A673 (cell line): Measurements from ENCODE around the gene GJB4. TPM values are rescaled to one million over a fixed set of nuclear protein-coding genes. Genes with fewer than 3 reads are reported as not detected.
A peak's percentile ranks its signal among the peaks of the same experiment; 100 is the strongest.

Experiments
- BruUV-seq: library from RNA; stranded (reverse); fragments of 400-500 nt; replicated peaks from 2 replicates; lab custom pipeline; 2021; lab: Mats Ljungman, UMichigan
- CTCF ChIA-PET: fragments of 300-600 bp; sonication (Branson Sonifier 250); formaldehyde crosslinking; loops from one replicate; lab custom pipeline; 2022; ENCODE audit warnings: antibody characterized with exemption; lab: Charles Lee
- POLR2A ChIA-PET: fragments of 300-600 bp; sonication (Branson Sonifier 250); formaldehyde crosslinking; loops from one replicate; lab custom pipeline; 2022; ENCODE audit warnings: antibody characterized with exemption; ENCODE audit not compliant: low non-redundant PET; lab: Charles Lee
- DNase-seq: peaks from one replicate; pipeline ENCODE4 v3.0.0-alpha.2; 2015; ENCODE audit warnings: low spot score
- H3K27ac ChIP-seq: fragments of 200-600 bp; sonication (generic); 2 replicates; pipeline ENCODE4 v1.5.1; 2016; ENCODE audit warnings: mixed run types, low read depth, mild to moderate bottlenecking, mixed read lengths, antibody characterized with exemption, low read length; ENCODE audit not compliant: poor library complexity, severe bottlenecking
- H3K27me3 ChIP-seq: fragments of 200-600 bp; sonication (generic); replicated peaks from 2 replicates; pipeline ENCODE4 v1.6.1; 2017; ENCODE audit warnings: mixed run types, low read depth, mild to moderate bottlenecking, mixed read lengths, antibody characterized with exemption, low read length; ENCODE audit not compliant: insufficient read depth, poor library complexity
- H3K36me3 ChIP-seq: fragments of 200-600 bp; sonication (generic); 2 replicates; pipeline ENCODE4 v1.6.1; 2016; ENCODE audit warnings: mixed run types, mild to moderate bottlenecking, mixed read lengths, antibody characterized with exemption, low read length; ENCODE audit not compliant: insufficient read depth, poor library complexity, severe bottlenecking
- H3K4me1 ChIP-seq: fragments of 200-600 bp; sonication (generic); 2 replicates; pipeline ENCODE4 v1.6.1; 2017; ENCODE audit warnings: mixed run types, mild to moderate bottlenecking, mixed read lengths, antibody characterized with exemption, low read length; ENCODE audit not compliant: insufficient read depth, poor library complexity, severe bottlenecking
- H3K4me3 ChIP-seq: fragments of 200-600 bp; sonication (generic); 2 replicates; pipeline ENCODE4 v1.5.1; 2016; ENCODE audit warnings: low read depth, mixed run types, mild to moderate bottlenecking, mixed read lengths, low read length; ENCODE audit not compliant: poor library complexity, severe bottlenecking
- H3K9me3 ChIP-seq: fragments of 200-600 bp; sonication (generic); 2 replicates; pipeline ENCODE4 v1.6.1; 2016; ENCODE audit warnings: mixed run types, low read depth, mild to moderate bottlenecking, mixed read lengths, antibody characterized with exemption, low read length; ENCODE audit not compliant: poor library complexity, severe bottlenecking
- EZH2 ChIP-seq: fragments of 200-600 bp; sonication (generic); IDR thresholded peaks from 2 replicates; pipeline ENCODE4 v1.6.1; 2017; ENCODE audit warnings: borderline replicate concordance, low read depth, mild to moderate bottlenecking, mixed read lengths, antibody characterized with exemption, low read length; ENCODE audit not compliant: poor library complexity, severe bottlenecking
- intact Hi-C: fragments of 100-400 bp; cut with micrococcal nuclease; formaldehyde crosslinking; loops from one replicate; pipeline ENCODE4 v1.10.0; 2022; ENCODE audit not compliant: unreplicated experiment
- total RNA-seq: library from RNA; stranded (reverse); gene quantifications from 2 replicates; pipeline ENCODE4 v1.2.3, GENCODE V29; 2021
- TF ChIP-seq, protein P1 (sequence below): fragments of 300-800, 200-600 bp; sonication (generic); conservative IDR thresholded peaks from 2 replicates; pipeline ENCODE4 v1.5.1; 2017; ENCODE audit warnings: low read depth, mild to moderate bottlenecking, antibody characterized with exemption, low read length, moderate library complexity, mixed read lengths

GJB4 gene
- total RNA-seq, 1 experiment from 2014 or later = not detected

DNA sequence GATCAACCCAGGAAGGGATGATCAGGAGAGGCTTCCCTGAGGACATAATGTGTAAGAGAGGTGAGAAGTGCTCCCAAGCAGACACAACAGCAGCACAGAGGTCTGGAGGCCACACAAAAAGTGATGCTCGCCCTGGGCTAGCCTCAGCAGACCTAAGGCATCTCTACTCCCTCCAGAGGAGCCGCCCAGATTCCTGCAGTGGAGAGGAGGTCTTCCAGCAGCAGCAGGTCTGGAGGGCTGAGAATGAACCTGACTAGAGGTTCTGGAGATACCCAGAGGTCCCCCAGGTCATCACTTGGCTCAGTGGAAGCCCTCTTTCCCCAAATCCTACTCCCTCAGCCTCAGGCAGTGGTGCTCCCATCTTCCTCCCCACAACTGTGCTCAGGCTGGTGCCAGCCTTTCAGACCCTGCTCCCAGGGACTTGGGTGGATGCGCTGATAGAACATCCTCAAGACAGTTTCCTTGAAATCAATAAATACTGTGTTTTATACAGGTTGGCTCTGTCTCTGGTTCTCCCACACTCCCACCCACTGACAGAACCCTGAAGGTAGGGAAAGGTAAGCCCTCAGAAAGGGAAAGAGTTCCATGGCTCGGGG is 26.4 kb downstream of the GJB4 start:
- Histone ChIP-seq H3K27me3 (peaks cover 22% of the 10 kb centered on the region), H3K36me3 (no peaks in the 10 kb centered on the region), H3K4me3 (no peak overlapping the region), H3K4me1 (no peaks in the 10 kb centered on the region), H3K27ac (no peak overlapping the region), H3K9me3 (no peaks in the 10 kb centered on the region)
- BruUV-seq = no TSS peak
- intact Hi-C loops = loop anchor here (5.0 kb wide), 1 partner anchor 66 kb away; no protein-coding TSS in a partner anchor
- ChIA-PET POLR2A (no interaction called here), CTCF (interaction anchor here (0.6 to 1.1 kb wide), 3 partner anchors 67 to 364 kb away, joined by 3 to 5 read pairs (median 3); no protein-coding TSS in a partner anchor)
- no peak for TF ChIP-seq EZH2
- TF ChIP-seq, protein P1, sequence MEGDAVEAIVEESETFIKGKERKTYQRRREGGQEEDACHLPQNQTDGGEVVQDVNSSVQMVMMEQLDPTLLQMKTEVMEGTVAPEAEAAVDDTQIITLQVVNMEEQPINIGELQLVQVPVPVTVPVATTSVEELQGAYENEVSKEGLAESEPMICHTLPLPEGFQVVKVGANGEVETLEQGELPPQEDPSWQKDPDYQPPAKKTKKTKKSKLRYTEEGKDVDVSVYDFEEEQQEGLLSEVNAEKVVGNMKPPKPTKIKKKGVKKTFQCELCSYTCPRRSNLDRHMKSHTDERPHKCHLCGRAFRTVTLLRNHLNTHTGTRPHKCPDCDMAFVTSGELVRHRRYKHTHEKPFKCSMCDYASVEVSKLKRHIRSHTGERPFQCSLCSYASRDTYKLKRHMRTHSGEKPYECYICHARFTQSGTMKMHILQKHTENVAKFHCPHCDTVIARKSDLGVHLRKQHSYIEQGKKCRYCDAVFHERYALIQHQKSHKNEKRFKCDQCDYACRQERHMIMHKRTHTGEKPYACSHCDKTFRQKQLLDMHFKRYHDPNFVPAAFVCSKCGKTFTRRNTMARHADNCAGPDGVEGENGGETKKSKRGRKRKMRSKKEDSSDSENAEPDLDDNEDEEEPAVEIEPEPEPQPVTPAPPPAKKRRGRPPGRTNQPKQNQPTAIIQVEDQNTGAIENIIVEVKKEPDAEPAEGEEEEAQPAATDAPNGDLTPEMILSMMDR = no peak
- DNase-seq = no peak

DNA sequence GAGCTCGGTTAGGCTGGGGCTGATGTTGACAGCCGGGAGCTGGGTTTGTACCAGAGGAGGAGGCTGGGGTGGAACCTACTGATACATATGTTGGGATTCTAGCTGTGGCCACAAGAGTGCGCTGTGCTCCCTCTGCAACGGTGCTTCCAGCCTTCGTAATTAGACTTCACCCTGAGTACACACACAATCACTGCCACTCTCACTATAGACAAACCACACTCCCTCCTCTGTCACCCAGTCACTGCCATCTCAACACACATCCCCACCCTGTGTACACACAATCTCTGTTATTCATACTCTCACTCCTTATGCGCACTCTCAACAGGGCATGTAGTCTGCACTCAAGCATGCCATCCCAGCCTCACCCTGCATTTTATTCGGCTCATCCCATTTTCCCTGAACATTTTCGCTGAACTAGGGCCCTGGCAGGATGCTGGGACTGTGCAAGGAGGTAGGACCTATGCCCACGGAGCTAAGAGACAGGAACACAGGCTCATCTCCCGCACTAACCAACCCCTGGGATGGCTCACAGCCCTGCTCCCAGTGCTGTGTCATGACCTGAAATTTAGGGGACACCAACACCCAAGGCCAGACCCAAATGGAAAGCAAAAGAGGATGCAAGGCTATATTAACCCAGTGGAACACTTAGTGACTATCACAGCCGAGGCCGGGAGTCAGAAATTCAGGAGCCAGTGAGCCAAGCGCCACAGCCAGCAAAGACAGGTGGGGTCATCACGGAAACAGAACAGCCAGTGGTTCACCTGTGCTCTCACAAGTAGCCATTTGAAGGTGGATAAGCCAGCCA is 27.2 kb downstream of the GJB4 start:
- Histone ChIP-seq H3K4me1 (no peaks in the 10 kb centered on the region), H3K27ac (no peak overlapping the region), H3K36me3 (no peaks in the 10 kb centered on the region), H3K4me3 (no peak overlapping the region), H3K27me3 (peaks cover 14% of the 10 kb centered on the region), H3K9me3 (no peaks in the 10 kb centered on the region)
- no TSS peak for BruUV-seq
- intact Hi-C loops = loop anchor here (5.0 kb wide), 1 partner anchor 66 kb away; no protein-coding TSS in a partner anchor
- peak; percentile 78 for DNase-seq
- TF ChIP-seq, protein P1 = peak; percentile 83
- TF ChIP-seq EZH2 = no peak
- POLR2A ChIA-PET = no interaction called here
- CTCF ChIA-PET = interaction anchor here (0.6 to 1.1 kb wide), 4 partner anchors 66 to 363 kb away, joined by 3 to 5 read pairs (median 3); no protein-coding TSS in a partner anchor

DNA sequence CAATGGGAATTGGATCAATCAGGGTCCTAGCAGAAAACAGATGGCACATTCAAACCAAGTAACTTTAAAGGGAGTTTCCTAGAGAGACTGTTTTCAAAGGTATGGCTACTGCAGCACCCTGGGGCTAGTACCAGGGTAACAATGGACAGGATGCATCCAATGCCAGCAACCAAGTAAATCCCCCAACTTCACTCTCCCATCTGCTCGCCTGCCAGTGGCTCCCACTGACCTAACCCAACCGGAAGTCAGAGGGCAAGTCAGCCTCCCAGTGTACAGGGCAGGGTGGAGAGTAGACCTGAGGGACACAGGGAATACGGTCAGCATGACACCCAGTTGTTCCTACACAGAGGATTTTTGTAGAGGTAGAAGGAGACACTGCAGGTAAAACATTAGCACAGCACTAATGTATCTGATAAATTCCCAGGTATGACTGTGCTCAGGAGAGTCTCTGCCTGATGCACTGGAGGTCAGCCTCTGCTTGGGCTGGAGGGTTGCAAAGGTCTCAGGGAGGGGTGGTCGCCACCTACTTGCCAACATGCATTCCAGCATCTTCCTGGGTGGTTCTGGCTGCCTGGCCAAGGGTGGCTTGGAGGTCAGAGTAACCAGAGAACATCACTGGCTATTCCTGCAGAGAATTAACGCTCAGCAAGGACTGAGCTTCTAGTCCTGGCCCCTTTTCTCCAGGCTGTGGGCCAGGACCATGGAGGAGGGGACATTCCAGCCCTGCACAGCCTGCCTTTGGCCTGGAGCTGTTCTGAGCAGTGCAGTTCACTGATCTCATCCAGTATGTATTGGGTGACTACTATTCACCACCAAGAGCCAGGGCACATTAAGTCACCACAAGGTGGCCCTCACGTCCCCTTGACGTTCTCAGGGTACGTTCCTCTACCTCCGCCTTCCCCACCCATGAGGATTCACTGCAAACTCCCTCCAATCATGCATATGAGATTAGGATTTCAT is 28.2 kb downstream of the GJB4 start:
- BruUV-seq = no TSS peak

More for the DNA sequence above, 28.2 kb downstream of the GJB4 start:
- no peak overlapping the region for H3K27ac ChIP-seq
- H3K27me3 ChIP-seq = peaks cover 4% of the 10 kb centered on the region
- DNase-seq = peak; percentile 28
- CTCF ChIA-PET = interaction anchor here (0.6 kb wide), 1 partner anchor 65 kb away, joined by 6 read pairs; no protein-coding TSS in a partner anchor
- H3K36me3 ChIP-seq = no peaks in the 10 kb centered on the region
- intact Hi-C loops = loop anchor here (5.0 kb wide), 1 partner anchor 65 kb away; no protein-coding TSS in a partner anchor
- TF ChIP-seq, protein P1 = peak; percentile 48
- no peak for TF ChIP-seq EZH2
- H3K4me1 ChIP-seq = no peaks in the 10 kb centered on the region
- POLR2A ChIA-PET = no interaction called here
- H3K9me3 ChIP-seq = no peaks in the 10 kb centered on the region
- H3K4me3 ChIP-seq = no peak overlapping the region
